HG03159 (cell line): ENCODE results near the gene EIF6.

Source experiments
- ATAC-seq: cut with Tn5 transposase; IDR thresholded peaks from one replicate; pipeline ENCODE4 v1.9.1; 2021; ENCODE audit warnings: mild to moderate bottlenecking, moderate library complexity; ENCODE audit not compliant: unreplicated experiment

Gene EIF6

DNA sequence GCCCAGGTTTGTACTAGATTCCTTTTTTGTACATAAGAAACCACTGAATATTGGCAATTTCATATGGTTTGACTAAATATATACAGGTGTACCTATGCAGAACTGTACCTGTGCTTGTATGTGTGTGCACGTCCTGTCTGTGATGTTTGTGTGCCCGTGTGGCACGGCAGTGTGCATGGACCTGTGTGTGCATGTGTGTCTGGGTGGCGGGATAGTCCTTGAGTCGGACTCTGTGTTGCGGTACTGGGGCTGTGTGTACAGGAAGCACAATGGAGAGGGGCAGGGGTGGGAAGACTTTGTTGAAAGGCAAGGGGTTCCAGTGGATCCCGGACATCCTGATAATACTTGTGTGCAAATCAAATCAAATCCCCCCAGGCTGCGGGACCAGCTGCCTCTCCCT lies 11.1 kb upstream of the EIF6 start:
- ATAC-seq: no peak

- ATAC-seq: no peak
Measured at GRCh38 chr20:35295058-35295457, 10.5 kb upstream of the EIF6 start.

DNA sequence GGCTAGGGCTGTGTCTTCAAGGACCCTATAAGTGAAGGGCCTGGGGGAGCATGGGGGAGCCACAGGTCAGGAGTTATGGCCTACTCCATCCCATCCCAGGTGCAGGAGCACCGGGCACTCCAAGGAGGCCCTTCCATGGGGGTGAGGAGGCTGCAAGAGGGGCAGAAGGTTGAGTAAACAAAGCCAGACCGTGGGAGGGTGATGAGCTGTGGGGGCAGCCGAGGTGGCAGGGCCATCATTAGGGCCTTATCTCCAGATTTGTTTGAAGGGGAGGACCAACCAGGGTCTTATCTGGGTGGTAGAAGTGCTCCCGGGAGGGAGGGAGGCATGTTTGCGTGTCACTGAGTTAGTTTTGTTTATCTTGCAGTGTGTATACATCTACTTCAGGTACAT lies 9.7 kb upstream of the EIF6 start:
- no peak for ATAC-seq

- ATAC-seq: no peak
Measured at GRCh38 chr20:35293303-35294292, 9.0 kb upstream of the EIF6 start.

GRCh38 chr20:35292504-35293285 lies 8.1 kb upstream of the EIF6 start:
- no peak for ATAC-seq

GRCh38 chr20:35291654-35292503 lies 7.3 kb upstream of the EIF6 start, which contains the start of gene FAM83C:
Gene FAM83C (minus strand): TSS chr20:35292425. CDS start chr20:35292304, 121 bp downstream.
- ATAC-seq: no peak

- ATAC-seq: no peak
Measured at GRCh38 chr20:35290887-35291417, 6.4 kb upstream of the EIF6 start.

DNA sequence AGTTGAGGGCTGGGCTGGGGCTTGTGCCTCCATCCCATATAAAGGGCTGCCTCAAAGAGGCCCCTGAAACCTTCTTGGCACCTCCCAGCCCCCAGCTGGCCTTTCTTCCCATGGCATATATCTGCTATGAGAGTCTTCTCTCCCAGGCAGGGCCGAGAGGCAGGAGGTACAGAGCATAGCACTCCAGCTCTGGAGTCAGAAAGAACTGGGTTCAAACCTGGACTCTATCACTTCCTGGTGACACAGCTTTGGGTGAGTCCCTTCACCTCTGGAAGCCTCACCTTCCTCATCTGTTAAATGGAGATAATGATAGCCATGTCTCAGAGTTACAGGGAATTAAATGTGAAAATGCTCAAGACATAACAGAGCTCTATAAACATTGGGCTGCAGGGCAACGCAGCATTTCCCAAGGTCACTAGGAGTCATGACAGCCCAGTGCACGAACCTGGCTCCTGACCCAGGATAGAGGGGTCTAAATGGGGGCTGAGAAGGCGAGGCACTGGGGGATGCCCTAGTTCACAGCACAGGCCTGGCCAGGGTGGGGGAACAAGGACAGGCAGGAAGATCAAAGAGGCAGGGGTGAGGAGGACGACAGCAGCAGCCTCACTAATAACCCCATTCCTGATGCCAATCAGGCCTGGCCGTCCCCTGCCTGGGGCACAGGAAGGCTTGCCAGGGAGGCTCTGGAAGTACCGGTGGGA lies 5.8 kb upstream of the EIF6 start:
- ATAC-seq: no peak

DNA sequence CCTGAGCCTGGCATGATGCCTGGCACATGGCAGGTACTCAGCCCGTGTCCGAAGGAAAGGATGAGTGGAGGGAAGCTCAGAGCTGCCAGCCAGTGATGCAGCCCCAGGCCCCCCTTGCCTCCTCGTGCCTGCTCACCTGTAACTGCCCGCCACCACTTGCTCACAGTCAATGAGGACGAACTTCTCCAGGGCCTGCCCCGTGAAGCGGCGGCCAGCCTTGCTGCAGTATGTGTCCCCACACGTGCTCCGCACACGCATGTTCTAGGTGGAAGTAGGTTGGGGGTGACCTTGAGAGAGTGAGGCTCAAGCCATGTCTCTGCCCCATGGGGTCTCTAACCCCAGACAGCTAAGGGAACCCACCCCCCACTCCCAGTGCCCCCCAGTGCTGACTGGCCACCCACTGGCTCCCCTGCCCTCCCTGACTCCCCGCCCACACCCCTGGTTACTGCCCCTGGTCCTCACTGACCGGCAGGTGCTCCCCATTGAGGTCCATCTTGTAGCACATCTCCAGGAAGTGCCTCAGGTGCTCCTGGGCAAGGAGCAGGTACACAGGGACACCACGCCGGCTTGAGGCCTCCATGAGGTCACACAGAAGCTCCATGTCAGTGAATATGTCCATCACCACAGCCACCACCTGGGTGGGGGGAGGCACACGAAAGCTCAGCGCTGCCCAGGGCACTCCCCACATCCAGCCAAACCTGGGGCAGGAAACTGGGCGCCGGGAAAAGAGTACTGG lies 3.9 kb upstream of the EIF6 start:
- ATAC-seq: no peak

GRCh38 chr20:35287509-35288324 lies 3.1 kb upstream of the EIF6 start:
- ATAC-seq: no peak

- ATAC-seq: no peak
Measured at GRCh38 chr20:35286899-35287508, 2.4 kb upstream of the EIF6 start.

DNA sequence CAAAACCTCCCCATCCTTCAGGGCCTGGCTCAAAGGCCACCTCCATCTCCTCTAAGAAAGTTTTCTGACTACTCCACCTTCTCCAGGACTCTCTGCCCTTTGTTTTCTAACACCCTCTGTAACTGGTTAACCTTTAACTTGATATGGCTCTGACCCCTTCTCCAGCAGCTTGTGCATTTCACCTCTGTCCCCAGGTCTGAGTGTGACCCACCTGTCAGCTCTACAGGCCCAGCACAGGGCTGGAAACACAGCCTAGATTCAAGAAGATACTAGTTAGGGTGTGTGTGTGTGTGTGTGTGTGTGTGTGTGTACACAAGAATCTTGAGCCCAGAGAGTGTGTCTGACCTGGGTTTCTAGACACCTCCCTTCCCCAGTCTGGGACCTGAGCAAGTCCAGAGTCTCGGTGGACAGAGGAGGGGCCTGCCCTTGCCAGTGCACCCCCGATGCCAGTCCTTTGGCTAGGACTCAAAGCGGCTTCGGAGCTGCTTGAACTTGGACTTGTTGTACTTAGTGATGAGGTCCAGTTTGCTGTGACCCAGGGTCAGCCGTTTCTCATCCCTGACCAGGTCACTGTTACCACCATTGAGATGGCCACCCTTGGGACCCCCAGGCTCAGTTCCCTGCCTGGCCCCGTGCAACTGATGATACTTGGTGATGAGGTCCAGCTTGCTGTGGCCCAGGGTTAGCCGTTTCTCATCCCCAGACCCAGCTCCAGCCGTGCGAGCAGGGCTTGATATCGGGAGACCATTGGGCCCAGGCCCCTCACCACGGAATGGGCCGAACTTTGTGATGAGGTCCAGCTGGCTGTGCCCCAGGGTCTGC lies 1.7 kb upstream of the EIF6 start:
- ATAC-seq: no peak

DNA sequence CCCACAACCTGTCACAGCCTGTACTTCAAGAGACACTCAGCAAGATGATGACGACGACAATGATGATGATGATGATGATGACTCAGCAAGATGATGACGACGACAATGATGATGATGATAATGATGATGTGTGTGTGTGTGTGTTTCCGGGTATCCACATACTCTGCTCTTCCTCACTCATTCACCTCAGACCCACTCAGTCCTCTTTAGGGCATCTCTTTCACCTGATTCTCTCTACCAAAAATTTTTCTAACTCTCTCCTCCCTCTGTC lies 1.2 kb upstream of the EIF6 start:
- no peak for ATAC-seq

GRCh38 chr20:35284992-35285805 lies 627 bp upstream of the EIF6 start:
- peak; percentile 13 for ATAC-seq

GRCh38 chr20:35283441-35284266 lies 918 bp downstream of the EIF6 start:
- ATAC-seq: peak; percentile 17
